Forelimb muscle (tissue), 1 donor: ENCODE data around the gene CADPS2. TPM values are rescaled to one million over a fixed set of nuclear protein-coding genes. Genes with fewer than 3 reads are reported as not detected.

Experiments
- DNase-seq: peaks from one replicate; pipeline ENCODE4 v3.0.0-alpha.2; 2013; ENCODE audit warnings: low read depth
- polyA plus RNA-seq: library from polyadenylated mRNA; unstranded; fragments of 120-200 nt; gene quantifications from one replicate; pipeline ENCODE4 v1.2.1, GENCODE V29; 2013; ENCODE audit not compliant: insufficient read length

CADPS2 gene
- 3.9 TPM for polyA plus RNA-seq

GRCh38 chr7:122886357-122887081, at the start of gene CADPS2:
Gene CADPS2 (minus strand): TSS chr7:122886460. CDS start chr7:122886337, 123 bp downstream.
- peak; percentile 39 for DNase-seq

DNA sequence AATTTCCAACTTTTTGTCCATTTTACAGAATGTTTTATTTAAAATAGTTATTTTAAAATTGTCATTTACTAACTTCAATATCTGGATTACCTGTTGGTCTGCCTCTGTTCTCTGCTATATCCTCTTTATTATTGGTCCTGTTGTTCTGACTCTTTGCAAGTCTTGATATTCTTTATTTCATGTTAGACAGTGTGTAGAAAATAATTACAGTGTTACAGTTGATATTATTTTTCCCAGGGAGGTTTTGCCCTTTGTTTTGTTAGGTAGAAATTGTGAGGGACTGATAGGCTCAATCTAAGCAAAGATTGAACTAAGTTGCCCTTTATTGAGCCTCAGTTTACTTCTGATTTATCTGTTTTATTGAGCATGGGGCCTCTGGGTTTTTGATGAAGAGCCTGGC, 49.4 kb upstream of the CADPS2 start:
- no peak for DNase-seq

GRCh38 chr7:122919643-122920181, 33.5 kb upstream of the CADPS2 start:
- DNase-seq = no peak

- no peak for DNase-seq
Observed at GRCh38 chr7:122914812-122915211, 28.6 kb upstream of the CADPS2 start.

GRCh38 chr7:122913608-122914007, 27.3 kb upstream of the CADPS2 start:
- DNase-seq = no peak

GRCh38 chr7:122902751-122903495, 16.7 kb upstream of the CADPS2 start:
- no peak for DNase-seq

DNA sequence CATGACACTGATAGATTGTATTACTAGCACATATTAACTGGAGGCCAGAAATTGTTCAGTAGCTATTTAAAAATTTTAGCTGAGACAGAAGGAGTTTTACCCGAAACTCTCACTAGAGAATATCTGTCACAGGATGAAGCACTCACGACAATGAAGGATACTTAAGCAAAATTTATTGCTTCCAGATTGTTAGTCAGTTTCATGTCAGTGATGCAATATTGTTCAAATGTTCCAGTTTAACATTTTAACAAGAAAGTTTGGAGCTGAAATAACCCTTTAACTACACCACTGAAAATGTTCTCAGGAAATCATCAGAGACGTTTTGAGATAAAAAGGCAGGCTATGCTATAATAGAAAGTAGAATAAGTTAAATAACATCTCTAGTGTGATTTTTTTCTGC, 15.0 kb upstream of the CADPS2 start:
- DNase-seq = no peak

GRCh38 chr7:122896509-122896908, 10.2 kb upstream of the CADPS2 start:
- no peak for DNase-seq

- DNase-seq = no peak
Observed at GRCh38 chr7:122893486-122893885, 7.2 kb upstream of the CADPS2 start.

GRCh38 chr7:122889116-122889515, 2.9 kb upstream of the CADPS2 start:
- no peak for DNase-seq

DNA sequence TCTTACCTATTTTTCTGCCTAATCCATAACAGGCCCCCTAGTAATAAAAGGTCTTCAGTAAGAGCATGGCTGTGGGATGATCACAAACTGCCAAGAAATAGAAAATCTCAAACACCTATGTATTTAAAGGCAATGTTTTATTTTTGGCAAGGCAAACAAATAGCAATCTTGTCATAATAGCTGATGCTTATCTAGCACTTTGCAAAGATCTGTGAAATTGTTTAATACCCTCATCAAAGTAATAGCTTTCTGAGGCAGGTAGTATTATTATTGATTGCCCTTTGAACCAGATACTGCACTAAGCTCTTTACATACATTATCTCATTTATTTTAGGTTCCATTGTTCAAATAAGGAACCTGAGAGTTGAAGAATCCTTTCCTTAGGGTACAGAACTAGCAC, 1.6 kb upstream of the CADPS2 start:
- DNase-seq = no peak

GRCh38 chr7:122887198-122887597, 938 bp upstream of the CADPS2 start:
- no peak for DNase-seq

DNA sequence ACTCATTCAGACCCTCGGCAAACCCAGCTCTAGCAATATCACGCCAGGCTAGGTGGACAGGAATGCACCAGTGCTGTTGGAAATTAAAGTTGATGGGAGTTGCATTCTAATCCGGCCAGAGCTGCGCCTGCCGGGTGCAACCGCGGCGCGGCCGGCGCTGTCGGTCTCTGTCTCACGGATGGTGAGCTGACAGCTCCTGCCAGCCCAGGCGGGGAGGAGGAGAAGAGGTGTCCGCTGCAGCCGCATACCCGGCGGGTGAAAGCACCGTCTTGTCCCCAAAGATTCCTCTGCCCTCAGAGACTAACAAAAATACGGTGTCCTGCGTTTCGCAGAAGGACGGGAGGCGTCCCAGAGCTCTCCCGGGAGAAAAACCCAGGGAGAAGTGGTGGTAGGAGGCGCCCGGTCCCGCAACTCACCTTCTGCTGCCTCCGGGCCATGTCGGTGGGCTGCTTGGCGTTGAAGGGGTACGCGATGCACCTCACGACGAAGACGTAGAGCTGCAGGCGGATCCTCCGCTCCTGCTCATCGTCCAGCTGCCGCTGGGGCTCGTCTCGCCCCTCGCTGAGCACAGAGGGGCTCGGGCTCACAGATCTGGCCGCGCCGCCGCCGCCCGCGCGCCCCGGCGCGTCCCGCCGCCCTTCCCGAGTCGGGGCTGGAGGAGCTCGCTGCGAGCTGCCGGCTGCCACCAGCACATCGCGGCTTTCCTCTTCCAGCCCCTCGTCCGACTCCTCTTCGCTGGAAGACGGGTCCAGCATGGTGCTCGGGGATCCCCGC, 490 bp downstream of the CADPS2 start:
- DNase-seq = no peak

GRCh38 chr7:122884186-122884585, 2.1 kb downstream of the CADPS2 start:
- no peak for DNase-seq

- DNase-seq = no peak
Observed at GRCh38 chr7:122883049-122883680, 3.1 kb downstream of the CADPS2 start.

DNA sequence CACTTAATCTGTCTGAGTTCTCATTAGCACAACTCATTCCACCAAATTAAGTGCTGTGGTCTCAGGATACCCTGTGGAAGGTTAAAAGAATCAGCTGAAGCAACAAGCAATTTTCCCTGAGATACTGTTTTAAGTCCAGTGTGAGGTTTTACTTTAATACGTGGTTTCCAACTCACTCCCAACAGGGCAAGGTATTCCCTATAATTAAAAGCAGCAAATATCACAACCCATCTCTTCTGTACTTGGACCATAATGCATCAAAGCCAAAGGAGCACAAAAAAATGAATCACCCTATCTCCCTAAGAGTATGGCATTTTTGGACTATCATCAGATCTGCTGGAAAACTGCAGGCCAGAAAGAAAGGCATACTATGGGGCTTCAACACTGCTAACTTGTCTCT, 4.9 kb downstream of the CADPS2 start:
- no peak for DNase-seq

- DNase-seq = no peak
Observed at GRCh38 chr7:122869260-122869659, 17.0 kb downstream of the CADPS2 start.

- DNase-seq = no peak
Observed at GRCh38 chr7:122867471-122867980, 18.7 kb downstream of the CADPS2 start.

- DNase-seq = no peak
Observed at GRCh38 chr7:122864838-122865237, 21.4 kb downstream of the CADPS2 start.

- no peak for DNase-seq
Observed at GRCh38 chr7:122864016-122864415, 22.2 kb downstream of the CADPS2 start.

DNA sequence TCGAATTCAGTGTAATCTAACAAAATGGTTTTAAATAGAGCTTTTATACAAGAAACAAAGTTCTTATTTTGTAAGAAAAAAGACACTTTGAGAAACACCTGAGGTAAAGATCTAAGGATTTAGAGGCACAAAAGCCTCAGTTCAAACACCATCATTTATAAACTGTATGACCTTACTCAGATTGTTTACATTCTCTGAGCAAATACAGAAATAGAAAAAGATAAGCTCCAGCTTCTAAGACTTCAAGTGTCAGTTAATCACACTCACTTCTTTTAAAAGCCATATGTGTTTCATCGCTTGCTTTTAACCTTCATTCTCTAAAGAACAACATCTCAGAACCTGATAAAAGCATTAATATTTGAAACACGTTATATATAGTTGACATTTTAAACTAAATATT, 27.9 kb downstream of the CADPS2 start:
- no peak for DNase-seq
